ENCODE data around the gene PSMB2.
"Not testable (repeated sequence)": the region's sequence is repeated elsewhere in the genome, so short reads cannot be mapped to it uniquely, and the experiment has no call there.

The PSMB2 gene

GRCh38 chr1:35641233-35641866, at the start of gene PSMB2:
Gene PSMB2, minus strand, starts transcription at chr1:35641526. Its CDS starts 94 bp downstream, at chr1:35641432.
- peak; percentile 95 for DNase-seq
- in situ Hi-C loops (cut with HindIII; ENCODE audit: low pct_ligation_motif_present, low pct_unique_long_range_greater_than_20kb, low sequenced_read_pairs): no loop called here

- DNase-seq: no peak
- in situ Hi-C loops (cut with HindIII; ENCODE audit: low pct_ligation_motif_present, low pct_unique_long_range_greater_than_20kb, low sequenced_read_pairs): no loop called here
Measured at GRCh38 chr1:35691080-35691479, 49.8 kb upstream of the PSMB2 start.

- in situ Hi-C loops (cut with HindIII; ENCODE audit: low pct_ligation_motif_present, low pct_unique_long_range_greater_than_20kb, low sequenced_read_pairs); DNase-seq: not testable (repeated sequence)
Measured at GRCh38 chr1:35690103-35690502, 48.8 kb upstream of the PSMB2 start.

GRCh38 chr1:35688161-35688560, 46.8 kb upstream of the PSMB2 start:
- in situ Hi-C loops (cut with HindIII; ENCODE audit: low pct_ligation_motif_present, low pct_unique_long_range_greater_than_20kb, low sequenced_read_pairs): no loop called here
- DNase-seq: no peak

GRCh38 chr1:35683012-35683411, 41.7 kb upstream of the PSMB2 start:
- in situ Hi-C loops (cut with HindIII; ENCODE audit: low pct_ligation_motif_present, low pct_unique_long_range_greater_than_20kb, low sequenced_read_pairs): no loop called here
- no peak for DNase-seq

GRCh38 chr1:35680271-35680670, 38.9 kb upstream of the PSMB2 start:
- in situ Hi-C loops (cut with HindIII; ENCODE audit: low pct_ligation_motif_present, low pct_unique_long_range_greater_than_20kb, low sequenced_read_pairs): no loop called here
- no peak for DNase-seq

- in situ Hi-C loops (cut with HindIII; ENCODE audit: low pct_ligation_motif_present, low pct_unique_long_range_greater_than_20kb, low sequenced_read_pairs): no loop called here
- DNase-seq: peak; percentile 66
Measured at GRCh38 chr1:35675773-35676172, 34.4 kb upstream of the PSMB2 start.

GRCh38 chr1:35674111-35674510, 32.8 kb upstream of the PSMB2 start:
- no peak for DNase-seq
- in situ Hi-C loops (cut with HindIII; ENCODE audit: low pct_ligation_motif_present, low pct_unique_long_range_greater_than_20kb, low sequenced_read_pairs): no loop called here

- no peak for DNase-seq
- in situ Hi-C loops (cut with HindIII; ENCODE audit: low pct_ligation_motif_present, low pct_unique_long_range_greater_than_20kb, low sequenced_read_pairs): no loop called here
Measured at GRCh38 chr1:35672116-35672515, 30.8 kb upstream of the PSMB2 start.

- no peak for DNase-seq
- in situ Hi-C loops (cut with HindIII; ENCODE audit: low pct_ligation_motif_present, low pct_unique_long_range_greater_than_20kb, low sequenced_read_pairs): no loop called here
Measured at GRCh38 chr1:35668506-35668905, 27.2 kb upstream of the PSMB2 start.

- in situ Hi-C loops (cut with HindIII; ENCODE audit: low pct_ligation_motif_present, low pct_unique_long_range_greater_than_20kb, low sequenced_read_pairs): no loop called here
- no peak for DNase-seq
Measured at GRCh38 chr1:35666916-35667315, 25.6 kb upstream of the PSMB2 start.

GRCh38 chr1:35666216-35666615, 24.9 kb upstream of the PSMB2 start:
- no peak for DNase-seq
- in situ Hi-C loops (cut with HindIII; ENCODE audit: low pct_ligation_motif_present, low pct_unique_long_range_greater_than_20kb, low sequenced_read_pairs): no loop called here

GRCh38 chr1:35663434-35663833, 22.1 kb upstream of the PSMB2 start:
- no peak for DNase-seq
- in situ Hi-C loops (cut with HindIII; ENCODE audit: low pct_ligation_motif_present, low pct_unique_long_range_greater_than_20kb, low sequenced_read_pairs): no loop called here

- no peak for DNase-seq
- in situ Hi-C loops (cut with HindIII; ENCODE audit: low pct_ligation_motif_present, low pct_unique_long_range_greater_than_20kb, low sequenced_read_pairs): no loop called here
Measured at GRCh38 chr1:35661474-35661795, 20.1 kb upstream of the PSMB2 start.

GRCh38 chr1:35660581-35661473, 19.5 kb upstream of the PSMB2 start:
- peak; percentile 57 for DNase-seq
- in situ Hi-C loops (cut with HindIII; ENCODE audit: low pct_ligation_motif_present, low pct_unique_long_range_greater_than_20kb, low sequenced_read_pairs): no loop called here

GRCh38 chr1:35659589-35659988, 18.3 kb upstream of the PSMB2 start:
- in situ Hi-C loops (cut with HindIII; ENCODE audit: low pct_ligation_motif_present, low pct_unique_long_range_greater_than_20kb, low sequenced_read_pairs): no loop called here
- DNase-seq: no peak

- DNase-seq: peak; percentile 17
- in situ Hi-C loops (cut with HindIII; ENCODE audit: low pct_ligation_motif_present, low pct_unique_long_range_greater_than_20kb, low sequenced_read_pairs): no loop called here
Measured at GRCh38 chr1:35657851-35658250, 16.5 kb upstream of the PSMB2 start.

- DNase-seq: no peak
- in situ Hi-C loops (cut with HindIII; ENCODE audit: low pct_ligation_motif_present, low pct_unique_long_range_greater_than_20kb, low sequenced_read_pairs): no loop called here
Measured at GRCh38 chr1:35656863-35657232, 15.5 kb upstream of the PSMB2 start.

GRCh38 chr1:35656148-35656862, 15.0 kb upstream of the PSMB2 start:
- in situ Hi-C loops (cut with HindIII; ENCODE audit: low pct_ligation_motif_present, low pct_unique_long_range_greater_than_20kb, low sequenced_read_pairs): no loop called here
- DNase-seq: no peak

Measured in ACHN (cell line).